CD4-positive, alpha-beta T cell (primary cell): ENCODE results near the gene INO80E. TPM values are rescaled to one million over a fixed set of nuclear protein-coding genes. Genes with fewer than 3 reads are reported as not detected.
"Not testable (repeated sequence)": the region's sequence is repeated elsewhere in the genome, so short reads cannot be mapped to it uniquely, and the experiment has no call there.

Source experiments
- ATAC-seq: fragments of 200-7000 bp; cut with Tn5 transposase; one replicate; pipeline ENCODE4 v1.10.0; 2022; ENCODE audit warnings: mild to moderate bottlenecking; ENCODE audit not compliant: poor library complexity
- CTCF ChIA-PET: fragments of 350-600 bp; sonication (Branson Sonifier 250); formaldehyde crosslinking; loops from one replicate; lab custom pipeline; 2021; ENCODE audit warnings: antibody characterized with exemption, inconsistent platforms; lab: Charles Lee
- POLR2A ChIA-PET: fragments of 350-600 bp; sonication (Branson Sonifier 250); formaldehyde crosslinking; loops from one replicate; lab custom pipeline; 2021; ENCODE audit warnings: antibody characterized with exemption, inconsistent platforms; lab: Charles Lee
- DNase-seq, 14 experiments: peaks; one replicate each; pipeline ENCODE4 v3.0.0-alpha.2; 2013 to 2020; ENCODE audit warnings: mixed read lengths in 2 of 14
- H3K27ac ChIP-seq, 2 donors: one replicate each; pipeline versions ENCODE4 v1.5.1 to v1.7.0; 2013; ENCODE audit warnings: low read length in 2 of 2, low read depth in 1 of 2, mild to moderate bottlenecking in 1 of 2
- H3K27me3 ChIP-seq, 2 experiments: 1 replicate in 1 of 2; 2 replicates in 1 of 2; pipeline versions ENCODE4 v1.6.1 to v1.7.0; 2013; ENCODE audit warnings: low read length in 2 of 2, control low read depth in 1 of 2, mild to moderate bottlenecking in 1 of 2, moderate library complexity in 1 of 2; ENCODE audit not compliant: insufficient read depth in 2 of 2, control insufficient read depth in 1 of 2
- H3K36me3 ChIP-seq: one replicate; pipeline ENCODE4 v1.6.1; 2013; ENCODE audit warnings: low read length, control low read depth; ENCODE audit not compliant: insufficient read depth
- H3K4me1 ChIP-seq: one replicate; pipeline ENCODE4 v1.6.1; 2013; ENCODE audit warnings: low read length, control low read depth; ENCODE audit not compliant: insufficient read depth
- H3K4me3 ChIP-seq: one replicate; pipeline ENCODE4 v1.5.1; 2013; ENCODE audit warnings: mild to moderate bottlenecking, low read length, moderate library complexity
- H3K9me3 ChIP-seq, 2 experiments: 1 replicate in 1 of 2; 2 replicates in 1 of 2; pipeline versions ENCODE4 v1.6.1 to v1.7.0; 2013; ENCODE audit warnings: low read length in 2 of 2, mild to moderate bottlenecking in 2 of 2, control low read depth in 1 of 2, moderate library complexity in 1 of 2; ENCODE audit not compliant: control insufficient read depth in 1 of 2, insufficient read depth in 1 of 2
- H3K27ac Mint-ChIP-seq: one replicate; pipeline ENCODE4 v1.8.0; 2020; ENCODE audit warnings: mixed read lengths
- H3K27me3 Mint-ChIP-seq: one replicate; pipeline ENCODE4 v1.8.0; 2021; ENCODE audit warnings: mixed read lengths
- H3K36me3 Mint-ChIP-seq: one replicate; pipeline ENCODE4 v1.8.0; 2021; ENCODE audit warnings: low read depth, mixed read lengths
- H3K4me1 Mint-ChIP-seq: one replicate; pipeline ENCODE4 v1.8.0; 2021; ENCODE audit warnings: low read depth, mixed read lengths
- H3K4me3 Mint-ChIP-seq: one replicate; pipeline ENCODE4 v1.8.0; 2020; ENCODE audit warnings: mild to moderate bottlenecking, mixed read lengths
- H3K9me3 Mint-ChIP-seq: one replicate; pipeline ENCODE4 v1.8.0; 2020; ENCODE audit warnings: mixed read lengths
- intact Hi-C, 2 experiments: fragments of 100-400 bp; cut with DNase I in 1 of 2; cut with micrococcal nuclease in 1 of 2; formaldehyde crosslinking; loops; one replicate each; pipeline versions ENCODE4 v1.15.1 to v1.9.0; 2023 to 2025; cut with DNase I, micrococcal nuclease
- total RNA-seq, 174 experiments: library from RNA in 2 of 174; stranded (reverse) in 2 of 174; gene quantifications; one replicate each; pipeline ENCODE4 v1.2.3 and lab custom pipeline; 2021 to 2026
- TF ChIP-seq, protein P1 (sequence below): fragments of 200-600 bp; IDR thresholded peaks from one replicate; pipeline ENCODE4 v1.8.0; 2022; ENCODE audit warnings: antibody characterized with exemption, mild to moderate bottlenecking

INO80E gene
- total RNA-seq, 2 experiments from 2014 or later: 54.6 to 57.6 TPM

GRCh38 chr16:30040221-30040620 lies 44.2 kb downstream of the INO80E start:
- Histone ChIP-seq H3K27ac (no peak overlapping the region), H3K4me3 (no peak overlapping the region), H3K36me3 (no peaks in the 10 kb centered on the region), H3K9me3 (no peaks in the 10 kb centered on the region), H3K4me1 (no peaks in the 10 kb centered on the region), H3K27me3 (no peaks in the 10 kb centered on the region)
- ATAC-seq: no peak
- Mint-ChIP-seq H3K9me3 (no peaks in the 10 kb centered on the region), H3K4me3 (no peak overlapping the region), H3K27me3 (peaks cover 10% of the 10 kb centered on the region), H3K27ac (no peak overlapping the region), H3K4me1 (no peaks in the 10 kb centered on the region), H3K36me3 (no peaks in the 10 kb centered on the region)
- DNase-seq: no peak
- ChIA-PET CTCF (no interaction called here), POLR2A (no interaction called here)
- intact Hi-C loops: loop anchor here in 1 of 2 experiments (10.0 kb wide), 1 partner anchor 595 kb away; no protein-coding TSS in a partner anchor
- TF ChIP-seq, protein P1, sequence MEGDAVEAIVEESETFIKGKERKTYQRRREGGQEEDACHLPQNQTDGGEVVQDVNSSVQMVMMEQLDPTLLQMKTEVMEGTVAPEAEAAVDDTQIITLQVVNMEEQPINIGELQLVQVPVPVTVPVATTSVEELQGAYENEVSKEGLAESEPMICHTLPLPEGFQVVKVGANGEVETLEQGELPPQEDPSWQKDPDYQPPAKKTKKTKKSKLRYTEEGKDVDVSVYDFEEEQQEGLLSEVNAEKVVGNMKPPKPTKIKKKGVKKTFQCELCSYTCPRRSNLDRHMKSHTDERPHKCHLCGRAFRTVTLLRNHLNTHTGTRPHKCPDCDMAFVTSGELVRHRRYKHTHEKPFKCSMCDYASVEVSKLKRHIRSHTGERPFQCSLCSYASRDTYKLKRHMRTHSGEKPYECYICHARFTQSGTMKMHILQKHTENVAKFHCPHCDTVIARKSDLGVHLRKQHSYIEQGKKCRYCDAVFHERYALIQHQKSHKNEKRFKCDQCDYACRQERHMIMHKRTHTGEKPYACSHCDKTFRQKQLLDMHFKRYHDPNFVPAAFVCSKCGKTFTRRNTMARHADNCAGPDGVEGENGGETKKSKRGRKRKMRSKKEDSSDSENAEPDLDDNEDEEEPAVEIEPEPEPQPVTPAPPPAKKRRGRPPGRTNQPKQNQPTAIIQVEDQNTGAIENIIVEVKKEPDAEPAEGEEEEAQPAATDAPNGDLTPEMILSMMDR: no peak

- intact Hi-C loops: loop anchor here in 1 of 2 experiments (10.0 kb wide), 1 partner anchor 594 kb away; no protein-coding TSS in a partner anchor
- H3K4me3 ChIP-seq, H3K4me3 Mint-ChIP-seq, H3K27me3 ChIP-seq, H3K4me1 Mint-ChIP-seq, H3K4me1 ChIP-seq, H3K36me3 Mint-ChIP-seq, DNase-seq, H3K9me3 Mint-ChIP-seq, POLR2A ChIA-PET, H3K36me3 ChIP-seq, H3K27ac Mint-ChIP-seq, H3K9me3 ChIP-seq, ATAC-seq, H3K27ac ChIP-seq, CTCF ChIA-PET: not testable (repeated sequence)
- H3K27me3 Mint-ChIP-seq: peaks cover 10% of the 10 kb centered on the region
Observed at GRCh38 chr16:30040690-30041089, 44.6 kb downstream of the INO80E start.

GRCh38 chr16:30041841-30042240 lies 45.8 kb downstream of the INO80E start:
- peak in 3 of 14 experiments; percentile 45 to 53 (median 45) for DNase-seq
- H3K4me3 Mint-ChIP-seq: no peak overlapping the region
- Histone ChIP-seq H3K4me1 (no peaks in the 10 kb centered on the region), H3K4me3 (no peak overlapping the region), H3K27me3 (no peaks in the 10 kb centered on the region), H3K36me3 (no peaks in the 10 kb centered on the region), H3K9me3 (no peaks in the 10 kb centered on the region), H3K27ac (no peak overlapping the region)
- H3K27ac Mint-ChIP-seq: no peak overlapping the region
- H3K9me3 Mint-ChIP-seq: no peaks in the 10 kb centered on the region
- ATAC-seq: no peak
- no peaks in the 10 kb centered on the region for H3K4me1 Mint-ChIP-seq
- ChIA-PET POLR2A (no interaction called here), CTCF (interaction anchor here (2.4 kb wide), 1 partner anchor 13 kb away, joined by 10 read pairs; no protein-coding TSS in a partner anchor)
- peaks cover 4% of the 10 kb centered on the region for H3K27me3 Mint-ChIP-seq
- TF ChIP-seq, protein P1: peak; percentile 53
- intact Hi-C loops: loop anchor here in 1 of 2 experiments (10.0 kb wide), 1 partner anchor 593 kb away; no protein-coding TSS in a partner anchor
- H3K36me3 Mint-ChIP-seq: no peaks in the 10 kb centered on the region

DNA sequence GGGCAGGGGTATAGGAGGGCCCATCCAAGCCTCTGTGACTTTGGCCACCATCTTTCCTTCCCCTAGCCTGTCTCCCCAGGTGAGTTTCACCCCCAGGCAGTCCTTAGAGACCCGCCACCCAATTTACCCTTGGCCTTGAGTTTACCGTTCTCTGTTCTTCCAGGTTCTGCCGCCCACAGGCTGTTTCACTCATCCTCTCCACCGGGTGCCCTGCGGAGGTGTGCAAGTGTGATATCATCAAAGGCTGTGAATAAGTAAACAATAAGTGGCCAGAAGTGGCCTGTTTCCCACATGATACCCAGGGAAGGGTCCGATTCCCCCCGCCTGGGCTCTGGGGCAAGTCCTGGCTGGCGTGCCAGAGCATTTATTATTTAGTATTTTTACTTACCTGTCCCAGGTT lies 50.1 kb downstream of the INO80E start:
- no peaks in the 10 kb centered on the region for H3K27me3 ChIP-seq
- no peaks in the 10 kb centered on the region for H3K4me1 ChIP-seq
- no peak overlapping the region for H3K27ac Mint-ChIP-seq
- H3K4me3 Mint-ChIP-seq: no peak overlapping the region
- H3K4me3 ChIP-seq: no peak overlapping the region
- no peaks in the 10 kb centered on the region for H3K4me1 Mint-ChIP-seq
- DNase-seq (no peak), ATAC-seq (no peak)
- POLR2A ChIA-PET: no interaction called here
- no peaks in the 10 kb centered on the region for H3K36me3 ChIP-seq
- intact Hi-C loops: loop anchor here in 1 of 2 experiments (10.0 kb wide), 1 partner anchor 589 kb away; no protein-coding TSS in a partner anchor
- no peaks in the 10 kb centered on the region for H3K27me3 Mint-ChIP-seq
- no peaks in the 10 kb centered on the region for H3K9me3 Mint-ChIP-seq
- TF ChIP-seq, protein P1: no peak
- no peaks in the 10 kb centered on the region for H3K9me3 ChIP-seq
- H3K27ac ChIP-seq: no peak overlapping the region
- CTCF ChIA-PET: no interaction called here
- no peaks in the 10 kb centered on the region for H3K36me3 Mint-ChIP-seq
